Effector memory CD4-positive, alpha-beta T cell (primary cell): ENCODE data around the gene GPRASP1.
"Not testable (repeated sequence)": the region's sequence is repeated elsewhere in the genome, so short reads cannot be mapped to it uniquely, and the experiment has no call there.

Experiments used
- DNase-seq, 3 donors: peaks; one replicate each; pipeline ENCODE4 v3.0.0-alpha.2; 2020
- H3K27ac ChIP-seq: 2 replicates; pipeline ENCODE4 v1.7.0; 2013; ENCODE audit warnings: mild to moderate bottlenecking, low read length, moderate library complexity; ENCODE audit not compliant: insufficient read depth, poor library complexity, severe bottlenecking
- H3K27me3 ChIP-seq: replicated peaks from 2 replicates; pipeline ENCODE4 v1.7.0; 2013; ENCODE audit warnings: mild to moderate bottlenecking, low read length; ENCODE audit not compliant: insufficient read depth, control insufficient read depth, poor library complexity, severe bottlenecking
- H3K36me3 ChIP-seq: 2 replicates; pipeline ENCODE4 v1.7.0; 2013; ENCODE audit warnings: mild to moderate bottlenecking, low read length, moderate library complexity; ENCODE audit not compliant: control insufficient read depth, insufficient read depth
- H3K4me1 ChIP-seq: 2 replicates; pipeline ENCODE4 v1.7.0; 2013; ENCODE audit warnings: low read length, mild to moderate bottlenecking; ENCODE audit not compliant: control insufficient read depth, insufficient read depth, poor library complexity, severe bottlenecking
- H3K4me3 ChIP-seq: 2 replicates; pipeline ENCODE4 v1.7.0; 2013; ENCODE audit warnings: low read length, low read depth, mild to moderate bottlenecking; ENCODE audit not compliant: insufficient read depth, poor library complexity, severe bottlenecking
- H3K9me3 ChIP-seq: 2 replicates; pipeline ENCODE4 v1.7.0; 2013; ENCODE audit warnings: mild to moderate bottlenecking, low read length, moderate library complexity; ENCODE audit not compliant: control insufficient read depth

Gene GPRASP1

GRCh38 chrX:102658556-102658955 lies 7.3 kb downstream of the GPRASP1 start:
- Histone ChIP-seq H3K27me3 (no peaks in the 10 kb centered on the region), H3K36me3 (no peaks in the 10 kb centered on the region), H3K9me3 (no peaks in the 10 kb centered on the region), H3K4me3 (no peak overlapping the region), H3K4me1 (peaks cover 6% of the 10 kb centered on the region), H3K27ac (no peak overlapping the region)
- DNase-seq, result no peak

- Histone ChIP-seq H3K27ac (peak overlapping the region; percentile 25), H3K9me3 (no peaks in the 10 kb centered on the region), H3K4me3 (peak overlapping the region; percentile 56), H3K36me3 (no peaks in the 10 kb centered on the region), H3K27me3 (no peaks in the 10 kb centered on the region), H3K4me1 (peaks cover 6% of the 10 kb centered on the region)
- peak; percentile 62 to 76 (median 69) for DNase-seq
These were observed 8.8 kb downstream of the GPRASP1 start for GRCh38 chrX:102659790-102660757.

- DNase-seq, H3K4me3 ChIP-seq, H3K27me3 ChIP-seq: not testable (repeated sequence)
These were observed 12.5 kb downstream of the GPRASP1 start for GRCh38 chrX:102663820-102664219.

GRCh38 chrX:102667034-102667433 lies 15.8 kb downstream of the GPRASP1 start:
- H3K4me1 ChIP-seq, H3K36me3 ChIP-seq, H3K27me3 ChIP-seq, H3K4me3 ChIP-seq, H3K9me3 ChIP-seq, H3K27ac ChIP-seq, DNase-seq: not testable (repeated sequence)

More at GRCh38 chrX:102663820-102664219, 12.5 kb downstream of the GPRASP1 start:
- not testable (repeated sequence) for H3K27ac ChIP-seq, H3K4me1 ChIP-seq, H3K36me3 ChIP-seq, H3K9me3 ChIP-seq

- no peaks in the 10 kb centered on the region for H3K27me3 ChIP-seq
- DNase-seq, result no peak
These were observed 18.2 kb downstream of the GPRASP1 start for GRCh38 chrX:102669526-102669925.

GRCh38 chrX:102672856-102673255 lies 21.6 kb downstream of the GPRASP1 start:
- Histone ChIP-seq H3K27me3 (no peaks in the 10 kb centered on the region), H3K36me3 (no peaks in the 10 kb centered on the region), H3K4me1 (no peaks in the 10 kb centered on the region), H3K4me3 (no peak overlapping the region), H3K27ac (no peak overlapping the region), H3K9me3 (no peaks in the 10 kb centered on the region)
- no peak for DNase-seq

More at GRCh38 chrX:102669526-102669925, 18.2 kb downstream of the GPRASP1 start:
- Histone ChIP-seq H3K9me3 (no peaks in the 10 kb centered on the region), H3K4me3 (no peak overlapping the region), H3K27ac (no peak overlapping the region), H3K36me3 (no peaks in the 10 kb centered on the region), H3K4me1 (no peaks in the 10 kb centered on the region)

- H3K27me3 ChIP-seq, H3K9me3 ChIP-seq, H3K4me3 ChIP-seq, H3K4me1 ChIP-seq, H3K36me3 ChIP-seq, DNase-seq, H3K27ac ChIP-seq: not testable (repeated sequence)
These were observed 26.2 kb downstream of the GPRASP1 start for GRCh38 chrX:102677479-102677878.

- Histone ChIP-seq H3K27me3 (no peaks in the 10 kb centered on the region), H3K36me3 (no peaks in the 10 kb centered on the region), H3K9me3 (no peaks in the 10 kb centered on the region), H3K4me3 (no peak overlapping the region), H3K4me1 (no peaks in the 10 kb centered on the region), H3K27ac (no peak overlapping the region)
- no peak for DNase-seq
These were observed 33.7 kb downstream of the GPRASP1 start for GRCh38 chrX:102684772-102685520.

- no peak overlapping the region for H3K27ac ChIP-seq
- H3K4me1 ChIP-seq, result no peaks in the 10 kb centered on the region
- no peaks in the 10 kb centered on the region for H3K36me3 ChIP-seq
- no peak for DNase-seq
- no peak overlapping the region for H3K4me3 ChIP-seq
- H3K27me3 ChIP-seq, result no peaks in the 10 kb centered on the region
- H3K9me3 ChIP-seq, result no peaks in the 10 kb centered on the region
These were observed 43.5 kb downstream of the GPRASP1 start for GRCh38 chrX:102694749-102695148.

- Histone ChIP-seq H3K36me3 (no peaks in the 10 kb centered on the region), H3K9me3 (no peaks in the 10 kb centered on the region), H3K27me3 (no peaks in the 10 kb centered on the region), H3K27ac (no peak overlapping the region), H3K4me1 (no peaks in the 10 kb centered on the region), H3K4me3 (no peak overlapping the region)
- no peak for DNase-seq
These were observed 45.0 kb downstream of the GPRASP1 start for GRCh38 chrX:102696306-102696705.
